Measurements from ENCODE around the gene DND1.
"Not testable (repeated sequence)": the region's sequence is repeated elsewhere in the genome, so short reads cannot be mapped to it uniquely, and the experiment has no call there.

The DND1 gene

GRCh38 chr5:140639148-140639981, 34.0 kb downstream of the DND1 start, which contains the start of gene TMCO6:
TSS of gene TMCO6 (plus strand) at chr5:140639451. CDS start at chr5:140639528, 77 bp downstream.
- H3K27me3 ChIP-seq (ENCODE audit: control insufficient read depth in 1 of 2, insufficient read depth in 2 of 2, low read length in 2 of 2) = no peaks in the 10 kb centered on the region
- peak within 1 kb of the TSS; percentile 75 for H3K27ac ChIP-seq (ENCODE audit: low read depth, low read length)
- no peaks in the 10 kb centered on the region for H3K9me3 ChIP-seq (ENCODE audit: control insufficient read depth in 1 of 2, low read length in 2 of 2)
- peaks cover 7 to 27% of the 10 kb centered on the region in 2 donors for H3K36me3 ChIP-seq (ENCODE audit: control insufficient read depth in 1 of 2, insufficient read depth in 2 of 2, low read length in 2 of 2)
- H3K4me1 ChIP-seq (ENCODE audit: control insufficient read depth in 1 of 2, insufficient read depth in 2 of 2, low read length in 2 of 2) = peaks cover 5 to 12% of the 10 kb centered on the region in 2 donors
- H3K9ac ChIP-seq (ENCODE audit: low read depth in 1 of 2, low read length in 2 of 2) = peak within 1 kb of the TSS; percentile 65 to 87
- H3K4me3 ChIP-seq (ENCODE audit: low read depth in 1 of 2, low read length in 2 of 2) = peak within 1 kb of the TSS; percentile 78 to 82

GRCh38 chr5:140638898-140639147, 34.6 kb downstream of the DND1 start:
- Histone ChIP-seq H3K4me3 (ENCODE audit: low read depth in 1 of 2, low read length in 2 of 2) (peak overlapping the region; percentile 74 to 82), H3K36me3 (ENCODE audit: control insufficient read depth in 1 of 2, insufficient read depth in 2 of 2, low read length in 2 of 2) (peaks cover 2 to 21% of the 10 kb centered on the region in 2 donors), H3K4me1 (ENCODE audit: control insufficient read depth in 1 of 2, insufficient read depth in 2 of 2, low read length in 2 of 2) (peaks cover 5 to 12% of the 10 kb centered on the region in 2 donors), H3K9ac (ENCODE audit: low read depth in 1 of 2, low read length in 2 of 2) (peak overlapping the region; percentile 58 to 64), H3K27ac (ENCODE audit: low read depth, low read length) (peak overlapping the region; percentile 73)
- H3K9me3 ChIP-seq (ENCODE audit: control insufficient read depth in 1 of 2, low read length in 2 of 2); H3K27me3 ChIP-seq (ENCODE audit: control insufficient read depth in 1 of 2, insufficient read depth in 2 of 2, low read length in 2 of 2): not testable (repeated sequence)

- Histone ChIP-seq H3K9me3 (ENCODE audit: control insufficient read depth in 1 of 2, low read length in 2 of 2) (no peaks in the 10 kb centered on the region), H3K4me1 (ENCODE audit: control insufficient read depth in 1 of 2, insufficient read depth in 2 of 2, low read length in 2 of 2) (peaks cover 13 to 21% of the 10 kb centered on the region in 2 donors), H3K27ac (ENCODE audit: low read depth, low read length) (no peak overlapping the region), H3K27me3 (ENCODE audit: control insufficient read depth in 1 of 2, insufficient read depth in 2 of 2, low read length in 2 of 2) (no peaks in the 10 kb centered on the region), H3K9ac (ENCODE audit: low read depth in 1 of 2, low read length in 2 of 2) (no peak overlapping the region), H3K36me3 (ENCODE audit: control insufficient read depth in 1 of 2, insufficient read depth in 2 of 2, low read length in 2 of 2) (peaks cover 0 to 12% of the 10 kb centered on the region in 2 donors), H3K4me3 (ENCODE audit: low read depth in 1 of 2, low read length in 2 of 2) (no peak overlapping the region)
Observed at GRCh38 chr5:140637371-140638100, 35.8 kb downstream of the DND1 start.

- Histone ChIP-seq H3K4me1 (ENCODE audit: control insufficient read depth in 1 of 2, insufficient read depth in 2 of 2, low read length in 2 of 2) (peaks cover 17 to 31% of the 10 kb centered on the region in 2 donors), H3K27me3 (ENCODE audit: control insufficient read depth in 1 of 2, insufficient read depth in 2 of 2, low read length in 2 of 2) (no peaks in the 10 kb centered on the region), H3K9me3 (ENCODE audit: control insufficient read depth in 1 of 2, low read length in 2 of 2) (no peaks in the 10 kb centered on the region), H3K27ac (ENCODE audit: low read depth, low read length) (no peak overlapping the region), H3K4me3 (ENCODE audit: low read depth in 1 of 2, low read length in 2 of 2) (no peak overlapping the region), H3K36me3 (ENCODE audit: control insufficient read depth in 1 of 2, insufficient read depth in 2 of 2, low read length in 2 of 2) (no peaks in the 10 kb centered on the region), H3K9ac (ENCODE audit: low read depth in 1 of 2, low read length in 2 of 2) (no peak overlapping the region)
Observed at GRCh38 chr5:140635291-140636257, 37.8 kb downstream of the DND1 start.

GRCh38 chr5:140634103-140634502, 39.3 kb downstream of the DND1 start:
- Histone ChIP-seq H3K4me1 (ENCODE audit: control insufficient read depth in 1 of 2, insufficient read depth in 2 of 2, low read length in 2 of 2) (peaks cover 12 to 23% of the 10 kb centered on the region in 2 donors), H3K27me3 (ENCODE audit: control insufficient read depth in 1 of 2, insufficient read depth in 2 of 2, low read length in 2 of 2) (no peaks in the 10 kb centered on the region), H3K36me3 (ENCODE audit: control insufficient read depth in 1 of 2, insufficient read depth in 2 of 2, low read length in 2 of 2) (no peaks in the 10 kb centered on the region), H3K27ac (ENCODE audit: low read depth, low read length) (no peak overlapping the region), H3K4me3 (ENCODE audit: low read depth in 1 of 2, low read length in 2 of 2) (no peak overlapping the region), H3K9me3 (ENCODE audit: control insufficient read depth in 1 of 2, low read length in 2 of 2) (no peaks in the 10 kb centered on the region), H3K9ac (ENCODE audit: low read depth in 1 of 2, low read length in 2 of 2) (no peak overlapping the region)

GRCh38 chr5:140633501-140633900, 39.9 kb downstream of the DND1 start:
- Histone ChIP-seq H3K9me3 (ENCODE audit: control insufficient read depth in 1 of 2, low read length in 2 of 2) (peaks cover 0 to under 1% of the 10 kb centered on the region in 2 donors), H3K27ac (ENCODE audit: low read depth, low read length) (no peak overlapping the region), H3K9ac (ENCODE audit: low read depth in 1 of 2, low read length in 2 of 2) (peak overlapping the region; percentile 63 to 78), H3K4me1 (ENCODE audit: control insufficient read depth in 1 of 2, insufficient read depth in 2 of 2, low read length in 2 of 2) (peaks cover 12 to 19% of the 10 kb centered on the region in 2 donors), H3K4me3 (ENCODE audit: low read depth in 1 of 2, low read length in 2 of 2) (peak overlapping the region; percentile 72 to 94), H3K27me3 (ENCODE audit: control insufficient read depth in 1 of 2, insufficient read depth in 2 of 2, low read length in 2 of 2) (no peaks in the 10 kb centered on the region), H3K36me3 (ENCODE audit: control insufficient read depth in 1 of 2, insufficient read depth in 2 of 2, low read length in 2 of 2) (no peaks in the 10 kb centered on the region)

- peaks cover 0 to 3% of the 10 kb centered on the region in 2 donors for H3K9me3 ChIP-seq (ENCODE audit: control insufficient read depth in 1 of 2, low read length in 2 of 2)
- H3K27me3 ChIP-seq (ENCODE audit: control insufficient read depth in 1 of 2, insufficient read depth in 2 of 2, low read length in 2 of 2) = no peaks in the 10 kb centered on the region
- peak within 1 kb of the TSS; percentile 52 for H3K27ac ChIP-seq (ENCODE audit: low read depth, low read length)
- peak within 1 kb of the TSS; percentile 72 to 94 for H3K4me3 ChIP-seq (ENCODE audit: low read depth in 1 of 2, low read length in 2 of 2)
- peaks cover 12 to 19% of the 10 kb centered on the region in 2 donors for H3K4me1 ChIP-seq (ENCODE audit: control insufficient read depth in 1 of 2, insufficient read depth in 2 of 2, low read length in 2 of 2)
- peak within 1 kb of the TSS; percentile 63 to 78 for H3K9ac ChIP-seq (ENCODE audit: low read depth in 1 of 2, low read length in 2 of 2)
- no peaks in the 10 kb centered on the region for H3K36me3 ChIP-seq (ENCODE audit: control insufficient read depth in 1 of 2, insufficient read depth in 2 of 2, low read length in 2 of 2)
Observed at GRCh38 chr5:140633021-140633471, 40.3 kb downstream of the DND1 start, which contains the start of gene CD14. TSS of gene CD14 (minus strand) at chr5:140633175. CDS start at chr5:140633071, 104 bp downstream.

- Histone ChIP-seq H3K27me3 (ENCODE audit: control insufficient read depth in 1 of 2, insufficient read depth in 2 of 2, low read length in 2 of 2) (no peaks in the 10 kb centered on the region), H3K4me3 (ENCODE audit: low read depth in 1 of 2, low read length in 2 of 2) (peak overlapping the region; percentile 72 to 94), H3K36me3 (ENCODE audit: control insufficient read depth in 1 of 2, insufficient read depth in 2 of 2, low read length in 2 of 2) (no peaks in the 10 kb centered on the region), H3K9ac (ENCODE audit: low read depth in 1 of 2, low read length in 2 of 2) (peak overlapping the region; percentile 63 to 78), H3K4me1 (ENCODE audit: control insufficient read depth in 1 of 2, insufficient read depth in 2 of 2, low read length in 2 of 2) (peaks cover 12 to 19% of the 10 kb centered on the region in 2 donors), H3K9me3 (ENCODE audit: control insufficient read depth in 1 of 2, low read length in 2 of 2) (peaks cover 0 to 4% of the 10 kb centered on the region in 2 donors), H3K27ac (ENCODE audit: low read depth, low read length) (peak overlapping the region; percentile 52)
Observed at GRCh38 chr5:140632366-140633020, 40.9 kb downstream of the DND1 start.

GRCh38 chr5:140631831-140632365, 41.5 kb downstream of the DND1 start:
- Histone ChIP-seq H3K9ac (ENCODE audit: low read depth in 1 of 2, low read length in 2 of 2) (peak overlapping the region; percentile 63 to 78), H3K4me3 (ENCODE audit: low read depth in 1 of 2, low read length in 2 of 2) (peak overlapping the region; percentile 72 to 94), H3K9me3 (ENCODE audit: control insufficient read depth in 1 of 2, low read length in 2 of 2) (peaks cover 0 to 4% of the 10 kb centered on the region in 2 donors), H3K27me3 (ENCODE audit: control insufficient read depth in 1 of 2, insufficient read depth in 2 of 2, low read length in 2 of 2) (no peaks in the 10 kb centered on the region), H3K36me3 (ENCODE audit: control insufficient read depth in 1 of 2, insufficient read depth in 2 of 2, low read length in 2 of 2) (no peaks in the 10 kb centered on the region), H3K4me1 (ENCODE audit: control insufficient read depth in 1 of 2, insufficient read depth in 2 of 2, low read length in 2 of 2) (peaks cover 12 to 19% of the 10 kb centered on the region in 2 donors), H3K27ac (ENCODE audit: low read depth, low read length) (peak overlapping the region; percentile 52)

Data from duodenal mucosa (tissue), 2 donors.